SKM-1 (cell line): ENCODE data around the gene MYG1.
"Not testable (repeated sequence)": the region's sequence is repeated elsewhere in the genome, so short reads cannot be mapped to it uniquely, and the experiment has no call there.

Experiments used
- DNase-seq: peaks from one replicate; lab custom pipeline; 2025; ENCODE audit not compliant: unreplicated experiment; lab: John Stamatoyannopoulos, UW

The MYG1 gene

GRCh38 chr12:53325511-53326061, 26.1 kb downstream of the MYG1 start:
- no peak for DNase-seq

- DNase-seq: no peak
Measured at GRCh38 chr12:53326460-53327185, 27.1 kb downstream of the MYG1 start.

GRCh38 chr12:53327435-53328042, 28.0 kb downstream of the MYG1 start:
- no peak for DNase-seq

- DNase-seq: no peak
Measured at GRCh38 chr12:53328043-53328435, 28.5 kb downstream of the MYG1 start.

GRCh38 chr12:53330671-53331070, 31.2 kb downstream of the MYG1 start:
- no peak for DNase-seq

- not testable (repeated sequence) for DNase-seq
Measured at GRCh38 chr12:53332339-53332738, 32.8 kb downstream of the MYG1 start.

- DNase-seq: no peak
Measured at GRCh38 chr12:53332744-53333143, 33.2 kb downstream of the MYG1 start.

GRCh38 chr12:53333289-53333688, 33.8 kb downstream of the MYG1 start:
- no peak for DNase-seq

GRCh38 chr12:53333845-53334244, 34.4 kb downstream of the MYG1 start:
- no peak for DNase-seq

GRCh38 chr12:53334822-53335221, 35.3 kb downstream of the MYG1 start:
- DNase-seq: no peak

- DNase-seq: no peak
Measured at GRCh38 chr12:53336181-53336681, 36.7 kb downstream of the MYG1 start, which contains the start of gene SP7. SP7 (minus strand) TSS chr12:53336354; CDS start chr12:53335646, 708 bp downstream.

- no peak for DNase-seq
Measured at GRCh38 chr12:53338017-53338416, 38.5 kb downstream of the MYG1 start.

- DNase-seq: no peak
Measured at GRCh38 chr12:53338916-53339315, 39.4 kb downstream of the MYG1 start.

- no peak for DNase-seq
Measured at GRCh38 chr12:53340398-53340797, 40.9 kb downstream of the MYG1 start.

GRCh38 chr12:53343449-53343848, 44.0 kb downstream of the MYG1 start:
- no peak for DNase-seq

- no peak for DNase-seq
Measured at GRCh38 chr12:53343969-53344368, 44.5 kb downstream of the MYG1 start.

- DNase-seq: no peak
Measured at GRCh38 chr12:53344487-53344823, 45.0 kb downstream of the MYG1 start.

GRCh38 chr12:53344824-53345485, 45.5 kb downstream of the MYG1 start:
- peak; percentile 20 for DNase-seq

GRCh38 chr12:53345486-53346188, 46.1 kb downstream of the MYG1 start:
- DNase-seq: no peak

GRCh38 chr12:53346491-53346890, 47.0 kb downstream of the MYG1 start:
- DNase-seq: no peak

- DNase-seq: no peak
Measured at GRCh38 chr12:53347905-53348304, 48.4 kb downstream of the MYG1 start.
